ENCODE results near the gene CD74. TPM values are rescaled to one million over a fixed set of nuclear protein-coding genes. Genes with fewer than 3 reads are reported as not detected.

The CD74 gene
- 100 to 1,000 TPM; 382 to 393 (median 392) TPM for total RNA-seq

DNA sequence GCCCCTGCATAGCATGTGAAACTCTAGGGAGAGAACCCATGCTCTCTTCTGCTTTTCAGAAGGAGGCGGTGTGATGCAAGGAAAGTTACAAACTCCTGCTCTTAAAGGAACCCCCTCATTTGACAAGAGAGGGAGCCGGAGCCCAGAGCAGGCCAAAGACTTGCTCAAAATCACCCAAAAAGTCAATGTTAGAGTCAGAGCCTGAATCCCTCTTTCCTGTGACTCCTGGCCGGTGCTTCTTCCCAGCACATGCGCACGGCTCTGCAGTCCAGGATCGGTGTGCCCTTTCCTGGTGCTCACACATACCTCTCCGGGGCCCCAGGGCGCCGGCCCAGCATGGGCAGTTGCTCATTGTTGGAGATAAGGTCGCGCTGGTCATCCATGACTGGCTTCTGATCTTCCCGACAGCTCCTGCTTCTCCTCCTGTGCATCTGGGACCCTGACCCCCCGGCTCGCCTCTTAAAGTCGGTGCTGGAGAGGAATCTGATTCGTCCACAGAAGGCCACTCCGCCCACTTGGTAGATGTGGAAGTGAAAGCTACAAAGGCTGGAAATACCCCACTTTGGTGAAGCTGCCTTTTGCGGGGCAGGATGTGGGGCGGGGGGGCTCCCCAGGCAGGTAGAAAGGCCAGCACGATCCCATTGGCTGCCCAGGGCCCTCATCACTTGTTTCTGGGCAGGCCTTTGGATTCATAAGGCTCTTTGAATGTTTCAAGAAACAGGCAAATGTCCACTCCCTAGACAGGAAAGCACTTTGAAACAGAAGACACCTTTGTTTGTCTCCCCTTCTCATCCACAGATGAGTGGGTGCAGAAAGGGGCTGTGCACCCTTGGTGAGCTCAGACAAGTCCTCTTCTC, at the start of gene CD74:
Gene CD74 (minus strand): TSS at position 592 of the 857 bp plus-strand sequence. CDS start 161 bp downstream, at position 431.
- H3K36me3 ChIP-seq, result no peaks in the 10 kb centered on the region
- no peaks in the 10 kb centered on the region for H3K27me3 ChIP-seq
- H3K4me1 ChIP-seq, result peaks cover 0 to 6% of the 10 kb centered on the region in 2 donors
- H3K27ac ChIP-seq, result peak within 1 kb of the TSS; percentile 85 to 88
- no peaks in the 10 kb centered on the region for H3K9me3 ChIP-seq
- peak; percentile 75 to 90 for DNase-seq (ENCODE audit: low spot score in 2 of 2)
- peak within 1 kb of the TSS; percentile 45 to 77 (median 60) for H3K4me3 ChIP-seq
- TF ChIP-seq, protein P1, sequence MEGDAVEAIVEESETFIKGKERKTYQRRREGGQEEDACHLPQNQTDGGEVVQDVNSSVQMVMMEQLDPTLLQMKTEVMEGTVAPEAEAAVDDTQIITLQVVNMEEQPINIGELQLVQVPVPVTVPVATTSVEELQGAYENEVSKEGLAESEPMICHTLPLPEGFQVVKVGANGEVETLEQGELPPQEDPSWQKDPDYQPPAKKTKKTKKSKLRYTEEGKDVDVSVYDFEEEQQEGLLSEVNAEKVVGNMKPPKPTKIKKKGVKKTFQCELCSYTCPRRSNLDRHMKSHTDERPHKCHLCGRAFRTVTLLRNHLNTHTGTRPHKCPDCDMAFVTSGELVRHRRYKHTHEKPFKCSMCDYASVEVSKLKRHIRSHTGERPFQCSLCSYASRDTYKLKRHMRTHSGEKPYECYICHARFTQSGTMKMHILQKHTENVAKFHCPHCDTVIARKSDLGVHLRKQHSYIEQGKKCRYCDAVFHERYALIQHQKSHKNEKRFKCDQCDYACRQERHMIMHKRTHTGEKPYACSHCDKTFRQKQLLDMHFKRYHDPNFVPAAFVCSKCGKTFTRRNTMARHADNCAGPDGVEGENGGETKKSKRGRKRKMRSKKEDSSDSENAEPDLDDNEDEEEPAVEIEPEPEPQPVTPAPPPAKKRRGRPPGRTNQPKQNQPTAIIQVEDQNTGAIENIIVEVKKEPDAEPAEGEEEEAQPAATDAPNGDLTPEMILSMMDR (IDR thresholded peaks at IDR 0.05), result no peak
- TF ChIP-seq POLR2AphosphoS5 (IDR thresholded peaks at IDR 0.05), result peak; percentile 44 to 78 (median 57)
- intact Hi-C loops (cut with DNase I; ENCODE audit: low total_unique reads), result no loop called here

DNA sequence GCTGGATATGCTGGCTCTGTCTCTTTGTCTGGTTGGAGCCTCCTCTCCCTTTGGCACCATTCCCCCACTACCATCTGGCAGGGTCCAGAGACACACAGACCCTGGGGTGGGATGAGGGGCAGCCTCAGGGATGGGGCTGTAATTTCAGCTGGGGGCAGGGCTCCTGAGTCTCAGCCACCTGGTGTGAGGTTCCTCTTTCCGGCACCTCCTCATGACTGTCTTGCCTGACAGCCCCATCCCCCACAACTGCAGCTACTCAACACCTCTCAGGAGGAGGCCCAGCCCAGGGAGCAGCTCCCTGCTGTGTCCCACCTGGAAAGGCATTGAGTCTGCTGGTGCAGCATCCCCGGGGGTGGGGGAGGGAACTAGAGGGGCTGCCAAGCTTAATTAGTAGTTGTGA, 48.5 kb upstream of the CD74 start:
- intact Hi-C loops (cut with DNase I; ENCODE audit: low total_unique reads), result loop anchor here (5.0 to 10.0 kb wide), 2 partner anchors 76 to 194 kb away; no protein-coding TSS in a partner anchor
- peak overlapping the region; percentile 46 to 66 for H3K27ac ChIP-seq
- peaks cover 0 to 13% of the 10 kb centered on the region in 2 donors for H3K4me1 ChIP-seq
- no peaks in the 10 kb centered on the region for H3K9me3 ChIP-seq
- no peaks in the 10 kb centered on the region for H3K27me3 ChIP-seq
- H3K4me3 ChIP-seq, result no peak overlapping the region
- TF ChIP-seq POLR2A (IDR thresholded peaks at IDR 0.05) (no peak), POLR2AphosphoS5 (IDR thresholded peaks at IDR 0.05) (no peak)
- TF ChIP-seq, protein P1 (IDR thresholded peaks at IDR 0.05), result no peak
- no peak for DNase-seq (ENCODE audit: low spot score in 2 of 2)
- H3K36me3 ChIP-seq, result no peaks in the 10 kb centered on the region

DNA sequence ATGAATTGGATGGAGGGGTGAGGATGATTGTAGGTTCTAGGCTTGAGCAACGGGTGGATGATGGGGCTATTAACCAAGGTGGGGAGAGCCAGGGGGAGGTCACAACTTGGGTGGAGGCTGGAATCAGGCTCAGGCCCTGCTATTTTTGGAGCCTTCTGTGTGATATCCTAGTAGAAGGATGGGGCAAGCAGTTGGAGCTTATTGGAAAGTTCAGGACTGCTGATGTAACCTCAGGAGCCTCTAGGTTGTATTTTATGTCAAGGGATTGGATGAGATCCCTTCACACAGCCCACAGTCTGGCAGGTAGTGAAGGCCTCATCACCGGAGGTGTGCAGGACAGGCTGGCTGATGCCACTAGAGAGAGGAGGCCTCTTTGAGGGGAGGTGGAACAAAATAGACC, 48.1 kb upstream of the CD74 start:
- peaks cover 0 to 13% of the 10 kb centered on the region in 2 donors for H3K4me1 ChIP-seq
- H3K27me3 ChIP-seq, result no peaks in the 10 kb centered on the region
- no peak for DNase-seq (ENCODE audit: low spot score in 2 of 2)
- TF ChIP-seq, protein P1 (IDR thresholded peaks at IDR 0.05), result no peak
- no peak for TF ChIP-seq POLR2AphosphoS5 (IDR thresholded peaks at IDR 0.05)
- TF ChIP-seq POLR2A (IDR thresholded peaks at IDR 0.05), result no peak
- H3K27ac ChIP-seq, result peak overlapping the region; percentile 46 to 66
- intact Hi-C loops (cut with DNase I; ENCODE audit: low total_unique reads), result loop anchor here (5.0 to 10.0 kb wide), 2 partner anchors 77 to 194 kb away; no protein-coding TSS in a partner anchor
- H3K36me3 ChIP-seq, result no peaks in the 10 kb centered on the region
- H3K4me3 ChIP-seq, result no peak overlapping the region
- no peaks in the 10 kb centered on the region for H3K9me3 ChIP-seq

DNA sequence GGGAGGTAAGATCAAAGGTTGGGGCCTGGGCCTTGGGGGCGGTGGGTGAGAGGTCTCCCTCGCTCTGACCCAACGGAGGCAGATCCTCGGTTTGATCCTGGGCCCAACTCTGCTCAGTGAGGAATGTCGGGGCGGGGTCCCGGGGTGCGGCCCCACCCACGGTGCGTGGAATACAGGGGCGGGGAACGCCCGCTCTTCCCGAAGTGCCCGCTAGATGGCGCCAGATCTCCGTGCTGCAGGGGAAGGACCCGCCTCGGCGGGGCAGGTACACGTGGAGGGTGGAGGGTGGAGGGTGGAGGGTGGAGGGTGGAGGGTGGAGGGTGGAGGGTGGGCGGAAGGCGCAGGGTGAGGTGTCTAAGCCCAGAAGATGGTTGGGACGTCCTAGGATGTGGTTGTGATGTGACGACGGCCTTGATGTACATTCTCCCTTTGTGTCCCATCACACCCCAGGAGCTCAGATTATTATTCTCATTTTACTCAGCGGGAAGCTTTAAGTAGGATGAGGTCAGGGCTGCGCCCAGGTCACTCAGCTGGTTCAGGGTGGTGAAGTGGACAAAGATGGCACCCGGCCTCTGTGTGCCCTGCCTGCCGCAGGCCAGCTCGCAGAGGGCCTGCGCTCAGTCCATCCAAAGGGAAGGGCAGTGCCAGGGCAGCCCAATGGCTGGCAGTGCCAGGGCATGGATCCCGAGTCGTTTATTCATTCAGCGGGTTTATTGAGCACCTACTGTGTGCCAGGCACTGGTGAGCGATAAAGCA, 46.3 kb upstream of the CD74 start:
- Histone ChIP-seq H3K9me3 (no peaks in the 10 kb centered on the region), H3K4me1 (peaks cover 0 to 9% of the 10 kb centered on the region in 2 donors), H3K36me3 (no peaks in the 10 kb centered on the region), H3K27ac (peak overlapping the region; percentile 48 to 50), H3K4me3 (peak overlapping the region in 2 of 3 donors; percentile 32 to 61), H3K27me3 (no peaks in the 10 kb centered on the region)
- peak; percentile 66 to 86 for DNase-seq (ENCODE audit: low spot score in 2 of 2)
- intact Hi-C loops (cut with DNase I; ENCODE audit: low total_unique reads), result no loop called here
- TF ChIP-seq, protein P1 (IDR thresholded peaks at IDR 0.05), result peak; percentile 72 to 83 (median 78)
- TF ChIP-seq POLR2AphosphoS5 (IDR thresholded peaks at IDR 0.05), result no peak

All from breast epithelium (tissue), 4 donors.